GM21528 (cell line): ENCODE results near the gene OR9A2.

Source experiments
- ATAC-seq: cut with Tn5 transposase; IDR thresholded peaks from one replicate; pipeline ENCODE4 v1.9.1; 2021; ENCODE audit warnings: mild to moderate bottlenecking, moderate library complexity; ENCODE audit not compliant: unreplicated experiment, low FRiP score

OR9A2 gene

GRCh38 chr7:143023047-143023446 is 3.9 kb downstream of the OR9A2 start:
- ATAC-seq = no peak

- ATAC-seq = no peak
Measured at GRCh38 chr7:143018931-143019330, 8.0 kb downstream of the OR9A2 start.

- ATAC-seq = no peak
Measured at GRCh38 chr7:143016996-143017395, 9.9 kb downstream of the OR9A2 start.

- ATAC-seq = no peak
Measured at GRCh38 chr7:143015926-143016490, 10.9 kb downstream of the OR9A2 start.

GRCh38 chr7:143015084-143015483 is 11.8 kb downstream of the OR9A2 start:
- peak; percentile 81 for ATAC-seq

GRCh38 chr7:143013893-143014292 is 13.0 kb downstream of the OR9A2 start:
- ATAC-seq = no peak

GRCh38 chr7:143013473-143013872 is 13.5 kb downstream of the OR9A2 start:
- no peak for ATAC-seq

GRCh38 chr7:143012409-143012808 is 14.5 kb downstream of the OR9A2 start:
- ATAC-seq = no peak

GRCh38 chr7:143012001-143012400 is 14.9 kb downstream of the OR9A2 start:
- ATAC-seq = no peak

- peak; percentile 93 for ATAC-seq
Measured at GRCh38 chr7:143008007-143008901, 18.7 kb downstream of the OR9A2 start.

- ATAC-seq = no peak
Measured at GRCh38 chr7:143005632-143006260, 21.2 kb downstream of the OR9A2 start.

- ATAC-seq = peak; percentile 71
Measured at GRCh38 chr7:143003393-143004051, 23.4 kb downstream of the OR9A2 start.

GRCh38 chr7:143002898-143003297 is 24.0 kb downstream of the OR9A2 start:
- ATAC-seq = no peak

GRCh38 chr7:143002106-143002505 is 24.8 kb downstream of the OR9A2 start:
- ATAC-seq = no peak

- ATAC-seq = no peak
Measured at GRCh38 chr7:143000648-143001047, 26.3 kb downstream of the OR9A2 start.

- no peak for ATAC-seq
Measured at GRCh38 chr7:142999793-143000192, 27.1 kb downstream of the OR9A2 start.

- no peak for ATAC-seq
Measured at GRCh38 chr7:142998966-142999365, 28.0 kb downstream of the OR9A2 start.

- no peak for ATAC-seq
Measured at GRCh38 chr7:142997456-142997989, 29.4 kb downstream of the OR9A2 start.

GRCh38 chr7:142992427-142992826 is 34.5 kb downstream of the OR9A2 start:
- no peak for ATAC-seq

GRCh38 chr7:142984297-142984696 is 42.6 kb downstream of the OR9A2 start:
- no peak for ATAC-seq

- no peak for ATAC-seq
Measured at GRCh38 chr7:142983825-142984224, 43.1 kb downstream of the OR9A2 start.
